Measurements from ENCODE around the gene HIGD1A.
A peak's percentile ranks its signal among the peaks of the same experiment; 100 is the strongest.

HIGD1A gene

DNA sequence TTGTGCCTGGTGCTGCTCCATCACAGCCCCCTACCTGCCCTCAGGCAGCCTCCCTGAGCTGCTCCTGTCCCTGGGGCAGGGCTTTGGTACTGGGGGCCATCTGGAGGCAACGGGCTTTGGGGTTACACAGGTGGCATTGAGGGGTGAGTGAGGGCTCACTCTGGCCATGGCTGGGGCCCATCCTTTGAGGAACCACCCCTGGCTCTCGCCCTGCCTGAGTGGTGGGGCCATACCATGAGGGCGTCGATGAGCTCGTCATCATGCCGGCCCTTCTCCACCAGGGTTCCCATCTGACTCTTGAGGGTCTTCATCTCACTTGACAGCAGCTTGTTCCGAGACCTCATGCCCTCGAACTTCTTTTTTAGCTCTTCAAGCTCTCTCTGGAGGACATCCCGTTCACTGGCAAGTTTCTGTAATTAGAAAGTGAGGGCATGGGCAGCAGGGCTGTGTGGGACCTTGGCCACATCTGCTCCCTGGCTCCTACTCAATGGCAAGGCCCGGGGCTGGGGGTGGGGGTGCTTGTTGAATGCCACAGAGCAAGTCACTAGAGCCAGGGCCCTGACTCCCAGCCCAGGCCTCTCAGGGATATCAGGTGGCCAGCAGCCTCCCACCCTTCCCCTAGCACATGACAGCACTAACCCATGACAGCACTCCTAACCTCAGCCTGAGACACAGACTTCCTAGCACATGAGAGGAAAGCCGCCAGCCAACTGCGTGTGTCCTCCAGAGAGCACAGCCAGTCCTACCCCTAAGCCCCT lies 64.7 kb downstream of the HIGD1A start:
- Histone ChIP-seq H3K9me3 (ENCODE audit: control insufficient read depth, insufficient read depth, low read length) (no peaks in the 10 kb centered on the region), H3K27me3 (ENCODE audit: control insufficient read depth, insufficient read depth, low read length) (no peaks in the 10 kb centered on the region), H3K9ac (ENCODE audit: low read depth, low read length) (no peak overlapping the region), H3K4me1 (ENCODE audit: control insufficient read depth, insufficient read depth, low read length) (peaks cover 9% of the 10 kb centered on the region), H3K4me3 (ENCODE audit: low read depth, low read length) (no peak overlapping the region), H3K36me3 (ENCODE audit: control insufficient read depth, insufficient read depth, low read length) (no peaks in the 10 kb centered on the region)

DNA sequence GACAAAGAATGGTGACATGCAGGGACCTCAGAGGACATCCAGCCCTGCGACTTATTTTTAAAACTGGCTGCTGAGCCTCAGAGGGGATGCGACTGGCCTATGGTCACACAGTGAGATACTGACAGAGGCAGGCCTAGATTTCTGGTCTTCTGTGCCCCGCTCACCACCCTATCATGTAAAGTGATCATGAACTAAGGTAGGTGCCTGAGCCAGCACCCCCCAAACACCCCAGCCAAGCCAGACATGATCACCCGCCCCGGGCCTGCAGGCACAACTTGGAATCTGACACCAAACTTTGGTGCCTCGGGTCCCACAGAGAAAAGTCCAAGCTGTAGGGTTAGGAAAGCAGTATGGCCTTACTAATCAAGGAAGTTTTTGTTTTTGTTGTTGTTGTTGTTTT lies 67.8 kb downstream of the HIGD1A start:
- Histone ChIP-seq H3K4me1 (ENCODE audit: control insufficient read depth, insufficient read depth, low read length) (peaks cover 8% of the 10 kb centered on the region), H3K9ac (ENCODE audit: low read depth, low read length) (no peak overlapping the region), H3K4me3 (ENCODE audit: low read depth, low read length) (no peak overlapping the region), H3K27me3 (ENCODE audit: control insufficient read depth, insufficient read depth, low read length) (no peaks in the 10 kb centered on the region), H3K36me3 (ENCODE audit: control insufficient read depth, insufficient read depth, low read length) (no peaks in the 10 kb centered on the region), H3K9me3 (ENCODE audit: control insufficient read depth, insufficient read depth, low read length) (no peaks in the 10 kb centered on the region)

DNA sequence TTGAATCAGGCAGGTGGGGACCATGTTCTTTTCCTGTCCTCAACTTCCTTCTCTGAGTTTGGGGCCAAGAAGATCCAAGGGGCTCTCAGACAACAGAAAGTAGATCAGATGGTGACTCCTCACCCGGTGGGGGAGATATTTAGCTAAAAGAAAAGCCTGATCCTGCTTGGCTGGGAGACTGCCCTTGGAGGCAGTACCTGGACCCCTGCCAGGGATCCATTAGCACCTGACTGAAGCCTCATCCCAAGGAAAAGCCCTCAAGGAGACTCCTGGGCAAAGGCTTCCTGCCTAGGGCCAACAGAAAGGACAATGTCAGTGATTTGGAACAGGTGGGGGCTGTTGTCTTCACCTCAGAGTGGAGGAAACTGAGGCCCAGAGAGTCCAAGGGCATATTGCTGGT lies 68.2 kb downstream of the HIGD1A start:
- no peaks in the 10 kb centered on the region for H3K27me3 ChIP-seq (ENCODE audit: control insufficient read depth, insufficient read depth, low read length)
- H3K9me3 ChIP-seq (ENCODE audit: control insufficient read depth, insufficient read depth, low read length), result no peaks in the 10 kb centered on the region
- H3K4me1 ChIP-seq (ENCODE audit: control insufficient read depth, insufficient read depth, low read length), result peaks cover 8% of the 10 kb centered on the region

DNA sequence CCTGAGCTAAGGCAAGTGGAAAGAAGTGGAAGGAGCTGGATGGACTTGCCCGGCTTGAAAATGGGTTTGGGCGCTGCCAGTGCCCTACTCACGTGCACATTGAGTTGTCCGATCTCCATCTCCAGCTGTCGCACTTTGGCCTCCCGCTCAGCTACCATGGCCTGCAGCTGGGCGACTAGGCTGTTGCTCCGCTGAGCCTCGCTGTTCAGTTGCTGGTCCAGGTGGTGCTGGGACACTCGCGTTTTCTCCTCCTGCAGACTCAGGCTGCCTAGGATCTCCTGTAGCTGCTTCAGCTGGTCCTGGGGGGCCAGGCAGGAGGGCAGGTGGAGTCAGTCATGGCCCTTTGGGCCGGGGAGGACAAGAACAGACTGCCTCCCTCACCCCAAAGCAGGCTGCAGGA lies 68.7 kb downstream of the HIGD1A start:
- Histone ChIP-seq H3K4me3 (ENCODE audit: low read depth, low read length) (no peak overlapping the region), H3K9me3 (ENCODE audit: control insufficient read depth, insufficient read depth, low read length) (no peaks in the 10 kb centered on the region), H3K36me3 (ENCODE audit: control insufficient read depth, insufficient read depth, low read length) (no peaks in the 10 kb centered on the region), H3K27me3 (ENCODE audit: control insufficient read depth, insufficient read depth, low read length) (no peaks in the 10 kb centered on the region), H3K9ac (ENCODE audit: low read depth, low read length) (no peak overlapping the region), H3K4me1 (ENCODE audit: control insufficient read depth, insufficient read depth, low read length) (peaks cover 8% of the 10 kb centered on the region)

More for the DNA sequence above, 68.2 kb downstream of the HIGD1A start:
- Histone ChIP-seq H3K9ac (ENCODE audit: low read depth, low read length) (no peak overlapping the region), H3K36me3 (ENCODE audit: control insufficient read depth, insufficient read depth, low read length) (no peaks in the 10 kb centered on the region), H3K4me3 (ENCODE audit: low read depth, low read length) (no peak overlapping the region)

DNA sequence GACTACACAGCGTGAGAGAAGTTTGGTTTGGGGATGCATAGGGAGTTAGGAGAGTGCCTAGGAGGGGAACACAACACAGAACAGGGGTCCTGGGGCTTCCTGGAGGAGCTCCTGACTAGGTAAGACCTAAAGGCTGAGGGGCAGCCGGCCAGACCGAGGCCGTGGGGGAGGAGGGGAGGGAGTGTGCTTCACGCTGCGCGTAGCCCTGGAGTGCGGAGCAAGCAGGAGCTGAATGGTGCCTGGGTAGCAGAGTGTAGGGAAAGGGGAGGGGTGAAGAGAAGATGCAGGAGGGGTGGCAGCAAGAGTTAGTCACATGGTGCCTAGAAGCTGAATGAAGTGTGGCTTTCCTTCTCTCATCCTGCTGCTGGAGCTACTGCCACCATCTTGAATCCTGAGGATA lies 69.3 kb downstream of the HIGD1A start:
- peaks cover 8% of the 10 kb centered on the region for H3K4me1 ChIP-seq (ENCODE audit: control insufficient read depth, insufficient read depth, low read length)
- H3K9me3 ChIP-seq (ENCODE audit: control insufficient read depth, insufficient read depth, low read length), result no peaks in the 10 kb centered on the region
- no peaks in the 10 kb centered on the region for H3K36me3 ChIP-seq (ENCODE audit: control insufficient read depth, insufficient read depth, low read length)
- H3K9ac ChIP-seq (ENCODE audit: low read depth, low read length), result no peak overlapping the region
- no peaks in the 10 kb centered on the region for H3K27me3 ChIP-seq (ENCODE audit: control insufficient read depth, insufficient read depth, low read length)
- H3K4me3 ChIP-seq (ENCODE audit: low read depth, low read length), result no peak overlapping the region

DNA sequence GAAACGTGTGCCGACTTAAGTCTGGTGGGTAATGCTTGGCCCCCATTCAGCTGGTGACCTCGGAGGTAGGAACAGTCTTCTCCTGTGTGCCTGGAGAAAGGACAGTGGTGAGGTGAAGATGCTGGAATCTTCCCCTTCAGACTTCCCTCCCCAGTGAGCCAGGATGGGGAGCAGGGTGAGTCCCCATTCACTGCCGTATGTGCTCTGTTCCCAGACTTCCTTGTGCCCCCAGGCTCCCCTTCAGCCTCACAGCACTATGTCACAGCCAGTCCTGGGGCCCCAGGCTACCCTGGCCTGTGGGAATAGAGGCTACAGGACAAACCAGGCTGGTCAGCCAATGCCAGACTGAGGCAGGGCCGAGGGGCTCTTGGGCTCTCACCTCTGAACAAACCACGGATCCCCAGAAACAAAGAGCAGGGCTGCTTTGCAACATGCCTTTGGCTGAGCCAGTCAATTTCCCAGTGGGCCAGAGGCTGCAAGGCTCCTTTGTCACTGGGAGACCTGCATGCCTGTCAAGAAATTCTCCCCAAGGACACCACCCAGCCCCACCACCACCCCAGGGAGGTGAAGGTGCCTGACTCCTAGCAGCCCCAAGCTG lies 69.9 kb downstream of the HIGD1A start:
- no peak overlapping the region for H3K4me3 ChIP-seq (ENCODE audit: low read depth, low read length)
- peaks cover 8% of the 10 kb centered on the region for H3K4me1 ChIP-seq (ENCODE audit: control insufficient read depth, insufficient read depth, low read length)
- no peaks in the 10 kb centered on the region for H3K27me3 ChIP-seq (ENCODE audit: control insufficient read depth, insufficient read depth, low read length)
- H3K36me3 ChIP-seq (ENCODE audit: control insufficient read depth, insufficient read depth, low read length), result no peaks in the 10 kb centered on the region
- no peaks in the 10 kb centered on the region for H3K9me3 ChIP-seq (ENCODE audit: control insufficient read depth, insufficient read depth, low read length)
- H3K9ac ChIP-seq (ENCODE audit: low read depth, low read length), result no peak overlapping the region

DNA sequence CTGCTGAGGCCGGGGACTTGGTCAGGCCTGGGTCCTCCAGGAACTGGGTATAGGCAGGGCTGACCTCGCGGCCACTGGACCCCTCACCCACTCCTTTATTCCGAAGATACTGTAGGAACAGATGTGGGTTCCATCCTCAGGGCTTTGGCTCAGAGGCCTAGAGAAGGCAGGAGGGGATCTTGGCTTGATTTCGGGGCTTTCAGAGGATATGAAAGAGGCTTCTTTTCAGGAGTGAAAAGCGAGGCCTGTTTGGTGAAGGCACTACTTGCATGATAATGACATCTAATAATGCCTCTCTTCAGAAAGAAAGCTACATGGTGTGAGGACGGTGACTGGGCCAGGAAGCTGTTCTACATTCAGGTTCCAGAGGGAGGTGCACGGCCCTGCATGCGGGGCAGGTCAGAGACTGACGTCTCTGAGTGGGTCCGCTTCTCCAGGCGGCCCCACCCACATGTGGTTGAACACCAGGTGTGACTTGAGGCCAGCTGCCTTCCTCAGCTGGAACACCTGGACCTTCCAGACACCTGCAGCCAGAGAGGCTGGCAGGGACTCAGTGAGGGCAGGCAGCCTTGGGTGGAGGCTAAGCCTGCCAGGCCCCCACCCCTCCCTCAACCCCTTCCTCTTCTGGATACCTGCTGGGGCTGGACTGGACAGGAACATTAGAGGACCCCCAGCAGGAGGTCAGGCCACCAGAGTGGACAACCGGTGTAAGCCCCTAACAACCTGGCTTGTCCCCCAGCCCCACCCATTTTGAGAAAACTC lies 70.6 kb downstream of the HIGD1A start:
- Histone ChIP-seq H3K4me1 (ENCODE audit: control insufficient read depth, insufficient read depth, low read length) (peaks cover 8% of the 10 kb centered on the region), H3K27me3 (ENCODE audit: control insufficient read depth, insufficient read depth, low read length) (no peaks in the 10 kb centered on the region), H3K4me3 (ENCODE audit: low read depth, low read length) (no peak overlapping the region), H3K9ac (ENCODE audit: low read depth, low read length) (peak overlapping the region; percentile 19), H3K36me3 (ENCODE audit: control insufficient read depth, insufficient read depth, low read length) (no peaks in the 10 kb centered on the region), H3K9me3 (ENCODE audit: control insufficient read depth, insufficient read depth, low read length) (no peaks in the 10 kb centered on the region)
